VCaP (cell line): ENCODE measurements around the gene NAB2.

Experiments
- H3K27ac ChIP-seq: fragments of 450-650 bp; 2 replicates; pipeline ENCODE4 v1.5.1; 2017
- CTCF ChIP-seq: fragments of 450-650 bp; conservative IDR thresholded peaks from 2 replicates; pipeline ENCODE4 v1.5.1; 2017; ENCODE audit warnings: mild to moderate bottlenecking, moderate library complexity

NAB2 gene

GRCh38 chr12:57098546-57098945 is 9.6 kb downstream of the NAB2 start:
- no peak for TF ChIP-seq CTCF
- no peak overlapping the region for H3K27ac ChIP-seq

GRCh38 chr12:57099047-57099714 is 10.3 kb downstream of the NAB2 start:
- no peak for TF ChIP-seq CTCF
- no peak overlapping the region for H3K27ac ChIP-seq

GRCh38 chr12:57099766-57100165 is 10.9 kb downstream of the NAB2 start:
- no peak overlapping the region for H3K27ac ChIP-seq
- TF ChIP-seq CTCF = no peak

- no peak for TF ChIP-seq CTCF
- no peak overlapping the region for H3K27ac ChIP-seq
These were observed 13.2 kb downstream of the NAB2 start for GRCh38 chr12:57101892-57102695.

GRCh38 chr12:57103856-57104255 is 14.9 kb downstream of the NAB2 start:
- TF ChIP-seq CTCF = no peak
- H3K27ac ChIP-seq = no peak overlapping the region

- H3K27ac ChIP-seq = no peak overlapping the region
- no peak for TF ChIP-seq CTCF
These were observed 15.5 kb downstream of the NAB2 start for GRCh38 chr12:57104292-57104910.

GRCh38 chr12:57105011-57105753 is 16.3 kb downstream of the NAB2 start:
- no peak overlapping the region for H3K27ac ChIP-seq
- no peak for TF ChIP-seq CTCF
